ENCODE measurements around the gene PRDM16. TPM values are rescaled to one million over a fixed set of nuclear protein-coding genes. Genes with fewer than 3 reads are reported as not detected.

The PRDM16 gene
- total and polyA plus RNA-seq, 2 donors (not counting 1 experiment from before 2014, with no cell fraction given), result 0.03 to 0.12 TPM

DNA sequence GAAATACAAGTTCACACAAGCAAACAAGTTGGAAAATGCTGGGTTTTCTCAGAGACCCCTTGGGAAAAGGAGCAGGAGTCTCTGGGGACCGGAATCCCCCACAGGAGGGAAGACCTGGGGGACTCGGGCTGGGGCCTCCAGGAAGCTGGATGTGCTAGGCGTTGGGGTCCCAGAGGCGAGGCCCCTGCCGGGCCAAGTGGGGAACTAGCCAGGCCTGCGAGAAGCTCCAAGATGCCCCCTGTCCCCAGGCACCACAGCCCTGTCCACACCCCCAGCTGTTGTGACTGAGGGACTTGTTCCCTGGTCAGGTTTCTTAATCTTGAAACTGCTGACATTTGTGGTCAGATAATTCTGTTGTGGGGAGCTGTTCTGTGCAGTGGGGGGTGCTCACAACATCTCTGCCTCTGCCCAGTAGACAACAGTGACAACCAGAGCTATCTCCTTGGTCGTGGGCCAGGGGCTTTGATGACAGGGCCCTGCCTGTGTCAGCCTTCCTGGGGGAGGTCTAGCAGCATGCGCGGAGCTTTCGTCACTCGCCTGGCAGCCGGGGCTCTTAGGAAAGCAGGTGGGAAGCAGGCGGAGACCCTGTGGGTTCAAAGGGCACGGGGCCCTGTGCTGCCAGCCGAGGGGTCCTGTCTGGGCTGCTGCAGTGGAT lies 259.1 kb downstream of the PRDM16 start:
- DNase-seq (no peak), ATAC-seq (ENCODE audit: low read depth) (no peak)
- H3K4me3 ChIP-seq (ENCODE audit: control extremely low read depth in 1 of 5, extremely low read depth in 1 of 5, insufficient read depth in 1 of 5, low read depth in 2 of 5, low read length in 4 of 5), result no peak overlapping the region
- no peaks in the 10 kb centered on the region for H3K79me2 ChIP-seq (ENCODE audit: control insufficient read depth, insufficient read depth, low read length)
- H2AFZ ChIP-seq (ENCODE audit: insufficient read depth, low read depth, low read length, poor library complexity, severe bottlenecking), result no peak overlapping the region
- 81% methylated on average over 15 of the region's 15 CpGs for WGBS (ENCODE audit: insufficient coverage)
- H3K9me3 Mint-ChIP-seq (ENCODE audit: insufficient read depth), result no peaks in the 10 kb centered on the region
- peaks cover 0 to 6% (median 0%) of the 10 kb centered on the region in 3 donors for H3K9me3 ChIP-seq (ENCODE audit: control extremely low read depth in 1 of 3, control insufficient read depth in 2 of 3, insufficient read depth in 1 of 3, low read length in 2 of 3)
- H3K4me3 Mint-ChIP-seq, result no peak overlapping the region
- peaks cover 0 to 5% (median 0%) of the 10 kb centered on the region in 4 experiments for H3K27me3 ChIP-seq (replicated peaks in 1 of 4; ENCODE audit: control extremely low read depth in 1 of 4, control insufficient read depth in 3 of 4, insufficient read depth in 4 of 4, low read length in 3 of 4)
- no peak overlapping the region for H3K27ac ChIP-seq (ENCODE audit: low read length in 2 of 2)
- intact Hi-C loops (cut with micrococcal nuclease), result no loop called here
- TF ChIP-seq, protein P1, sequence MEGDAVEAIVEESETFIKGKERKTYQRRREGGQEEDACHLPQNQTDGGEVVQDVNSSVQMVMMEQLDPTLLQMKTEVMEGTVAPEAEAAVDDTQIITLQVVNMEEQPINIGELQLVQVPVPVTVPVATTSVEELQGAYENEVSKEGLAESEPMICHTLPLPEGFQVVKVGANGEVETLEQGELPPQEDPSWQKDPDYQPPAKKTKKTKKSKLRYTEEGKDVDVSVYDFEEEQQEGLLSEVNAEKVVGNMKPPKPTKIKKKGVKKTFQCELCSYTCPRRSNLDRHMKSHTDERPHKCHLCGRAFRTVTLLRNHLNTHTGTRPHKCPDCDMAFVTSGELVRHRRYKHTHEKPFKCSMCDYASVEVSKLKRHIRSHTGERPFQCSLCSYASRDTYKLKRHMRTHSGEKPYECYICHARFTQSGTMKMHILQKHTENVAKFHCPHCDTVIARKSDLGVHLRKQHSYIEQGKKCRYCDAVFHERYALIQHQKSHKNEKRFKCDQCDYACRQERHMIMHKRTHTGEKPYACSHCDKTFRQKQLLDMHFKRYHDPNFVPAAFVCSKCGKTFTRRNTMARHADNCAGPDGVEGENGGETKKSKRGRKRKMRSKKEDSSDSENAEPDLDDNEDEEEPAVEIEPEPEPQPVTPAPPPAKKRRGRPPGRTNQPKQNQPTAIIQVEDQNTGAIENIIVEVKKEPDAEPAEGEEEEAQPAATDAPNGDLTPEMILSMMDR (IDR thresholded peaks at IDR 0.05), result no peak
- TF ChIP-seq EZH2 (IDR thresholded peaks at IDR 0.05; ENCODE audit: borderline replicate concordance, insufficient read depth, low read depth, low read length, poor library complexity, severe bottlenecking), result no peak
- CTCF ChIA-PET, result no interaction called here
- H3K9ac ChIP-seq (ENCODE audit: low read length), result no peak overlapping the region
- no peaks in the 10 kb centered on the region for H3K27me3 Mint-ChIP-seq
- POLR2A ChIA-PET, result no interaction called here
- no peak overlapping the region for H3K27ac Mint-ChIP-seq
- no peaks in the 10 kb centered on the region for H4K20me1 ChIP-seq (ENCODE audit: control insufficient read depth, insufficient read depth, low read length, poor library complexity, severe bottlenecking)
- H3K4me1 ChIP-seq (ENCODE audit: control insufficient read depth in 2 of 2, insufficient read depth in 2 of 2, low read length in 2 of 2), result no peaks in the 10 kb centered on the region
- no peaks in the 10 kb centered on the region for H3K4me1 Mint-ChIP-seq
- no peaks in the 10 kb centered on the region for H3K36me3 ChIP-seq (replicated peaks in 1 of 2; ENCODE audit: control extremely low read depth in 1 of 2, control insufficient read depth in 1 of 2, extremely low read depth in 1 of 2, insufficient read depth in 2 of 2, low read length in 1 of 2)
- H3K4me2 ChIP-seq (replicated peaks; ENCODE audit: low read depth, low read length, poor library complexity, severe bottlenecking), result no peak overlapping the region

GRCh38 chr1:3329640-3330281 lies 260.8 kb downstream of the PRDM16 start:
- Mint-ChIP-seq H3K27ac (no peak overlapping the region), H3K4me3 (no peak overlapping the region), H3K27me3 (no peaks in the 10 kb centered on the region), H3K4me1 (no peaks in the 10 kb centered on the region), H3K9me3 (ENCODE audit: insufficient read depth) (no peaks in the 10 kb centered on the region)
- CTCF ChIA-PET, result no interaction called here
- Histone ChIP-seq H3K4me1 (ENCODE audit: control insufficient read depth in 2 of 2, insufficient read depth in 2 of 2, low read length in 2 of 2) (no peaks in the 10 kb centered on the region), H3K4me3 (ENCODE audit: control extremely low read depth in 1 of 5, extremely low read depth in 1 of 5, insufficient read depth in 1 of 5, low read depth in 2 of 5, low read length in 4 of 5) (no peak overlapping the region), H3K4me2 (replicated peaks; ENCODE audit: low read depth, low read length, poor library complexity, severe bottlenecking) (no peak overlapping the region), H2AFZ (ENCODE audit: insufficient read depth, low read depth, low read length, poor library complexity, severe bottlenecking) (no peak overlapping the region), H3K9me3 (ENCODE audit: control extremely low read depth in 1 of 3, control insufficient read depth in 2 of 3, insufficient read depth in 1 of 3, low read length in 2 of 3) (no peaks in the 10 kb centered on the region), H3K36me3 (replicated peaks in 1 of 2; ENCODE audit: control extremely low read depth in 1 of 2, control insufficient read depth in 1 of 2, extremely low read depth in 1 of 2, insufficient read depth in 2 of 2, low read length in 1 of 2) (no peaks in the 10 kb centered on the region), H3K79me2 (ENCODE audit: control insufficient read depth, insufficient read depth, low read length) (no peaks in the 10 kb centered on the region), H4K20me1 (ENCODE audit: control insufficient read depth, insufficient read depth, low read length, poor library complexity, severe bottlenecking) (no peaks in the 10 kb centered on the region), H3K9ac (ENCODE audit: low read length) (no peak overlapping the region), H3K27me3 (replicated peaks in 1 of 4; ENCODE audit: control extremely low read depth in 1 of 4, control insufficient read depth in 3 of 4, insufficient read depth in 4 of 4, low read length in 3 of 4) (no peaks in the 10 kb centered on the region), H3K27ac (ENCODE audit: low read length in 2 of 2) (no peak overlapping the region)
- ATAC-seq (ENCODE audit: low read depth) (no peak), DNase-seq (no peak)
- intact Hi-C loops (cut with micrococcal nuclease), result no loop called here
- POLR2A ChIA-PET, result no interaction called here
- TF ChIP-seq EZH2 (IDR thresholded peaks at IDR 0.05; ENCODE audit: borderline replicate concordance, insufficient read depth, low read depth, low read length, poor library complexity, severe bottlenecking), result no peak
- TF ChIP-seq, protein P1 (IDR thresholded peaks at IDR 0.05), result no peak
- 91% methylated on average over 10 of the region's 12 CpGs for WGBS (ENCODE audit: insufficient coverage)
